Colonic mucosa (tissue), 4 donors: Measurements from ENCODE around the gene DAAM2. TPM values are rescaled to one million over a fixed set of nuclear protein-coding genes. Genes with fewer than 3 reads are reported as not detected.

ENCODE experiments used
- DNase-seq: peaks from one replicate; pipeline ENCODE4 v3.0.0-alpha.2; 2020
- H3K27ac ChIP-seq: fragments of 200-600 bp; one replicate; pipeline ENCODE4 v1.8.0; 2021
- H3K27me3 ChIP-seq: fragments of 200-600 bp; one replicate; pipeline ENCODE4 v1.8.0; 2021
- H3K36me3 ChIP-seq: fragments of 200-600 bp; one replicate; pipeline ENCODE4 v1.8.0; 2021
- H3K4me1 ChIP-seq: fragments of 200-600 bp; one replicate; pipeline ENCODE4 v1.8.0; 2021; ENCODE audit warnings: mild to moderate bottlenecking
- H3K4me3 ChIP-seq: fragments of 200-600 bp; one replicate; pipeline ENCODE4 v1.8.0; 2021
- H3K9ac ChIP-seq, 2 donors: one replicate each; pipeline ENCODE4 v1.7.0; 2013; ENCODE audit warnings: control low read depth in 2 of 2, low read depth in 2 of 2, low read length in 2 of 2
- H3K9me3 ChIP-seq: fragments of 200-600 bp; one replicate; pipeline ENCODE4 v1.8.0; 2021
- CTCF ChIP-seq: fragments of 200-600 bp; IDR thresholded peaks from one replicate; pipeline ENCODE4 v1.8.0; 2022; ENCODE audit warnings: antibody characterized with exemption, mild to moderate bottlenecking
- intact Hi-C: fragments of 100-400 bp; cut with DNase I; formaldehyde crosslinking; loops from one replicate; pipeline ENCODE4 v1.14.1; 2022
- total RNA-seq, 2 donors: library from RNA; stranded (reverse); fragmentation: NEBNext Ultra II Directional in 1 of 2; extraction: Animal tissue kit (Norgen Biotek cat#: 25700) in 1 of 2; gene quantifications; one replicate each; pipeline ENCODE4 v1.2.1, GENCODE V29; 2021
- donor health status: healthy.
- donor health status: DM: no; HTN: no; CAD: no.
- donor health status: DM: no; HTN: no; CAD: no.

The DAAM2 gene
- total RNA-seq, 2 donors from 2014 or later: 3.6 to 6.9 TPM

- Histone ChIP-seq H3K9me3 (no peaks in the 10 kb centered on the region), H3K4me3 (no peak overlapping the region), H3K36me3 (no peaks in the 10 kb centered on the region), H3K27me3 (peaks cover 3% of the 10 kb centered on the region), H3K27ac (no peak overlapping the region), H3K9ac (no peak overlapping the region), H3K4me1 (no peaks in the 10 kb centered on the region)
- intact Hi-C loops: no loop called here
- no peak for TF ChIP-seq CTCF
- no peak for DNase-seq
These were observed 4.9 kb upstream of the DAAM2 start for GRCh38 chr6:39787322-39787721.

- no peaks in the 10 kb centered on the region for H3K36me3 ChIP-seq
- intact Hi-C loops: no loop called here
- TF ChIP-seq CTCF: no peak
These were observed 1.4 kb upstream of the DAAM2 start for GRCh38 chr6:39790772-39791171.

DNA sequence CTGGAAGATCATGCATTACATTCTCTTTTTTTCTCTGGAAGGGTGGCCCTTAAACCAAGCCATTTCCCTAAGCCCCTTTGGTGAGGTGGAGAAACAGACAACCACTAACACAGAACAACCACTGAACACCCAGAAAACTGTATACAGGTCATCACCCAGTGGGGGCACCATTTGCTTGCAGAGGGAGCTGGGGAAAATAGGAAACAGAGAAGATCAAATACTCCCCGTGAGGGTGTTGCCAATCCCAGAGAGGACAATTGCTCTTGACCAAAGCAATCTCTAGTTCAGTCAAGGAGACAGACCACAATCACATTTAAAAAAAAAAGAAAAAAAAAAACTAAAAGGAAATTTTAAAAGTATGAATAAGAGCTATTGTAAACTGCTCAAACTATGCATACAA is 865 bp upstream of the DAAM2 start:
- Histone ChIP-seq H3K27ac (no peak overlapping the region), H3K9me3 (no peaks in the 10 kb centered on the region), H3K9ac (no peak overlapping the region), H3K27me3 (peaks cover 4% of the 10 kb centered on the region), H3K36me3 (no peaks in the 10 kb centered on the region), H3K4me1 (no peaks in the 10 kb centered on the region), H3K4me3 (no peak overlapping the region)
- no peak for DNase-seq
- TF ChIP-seq CTCF: no peak
- intact Hi-C loops: no loop called here

More at GRCh38 chr6:39790772-39791171, 1.4 kb upstream of the DAAM2 start:
- no peak overlapping the region for H3K9ac ChIP-seq
- no peak for DNase-seq
- no peaks in the 10 kb centered on the region for H3K4me1 ChIP-seq
- no peak overlapping the region for H3K4me3 ChIP-seq
- peaks cover 4% of the 10 kb centered on the region for H3K27me3 ChIP-seq
- no peaks in the 10 kb centered on the region for H3K9me3 ChIP-seq
- H3K27ac ChIP-seq: no peak overlapping the region

DNA sequence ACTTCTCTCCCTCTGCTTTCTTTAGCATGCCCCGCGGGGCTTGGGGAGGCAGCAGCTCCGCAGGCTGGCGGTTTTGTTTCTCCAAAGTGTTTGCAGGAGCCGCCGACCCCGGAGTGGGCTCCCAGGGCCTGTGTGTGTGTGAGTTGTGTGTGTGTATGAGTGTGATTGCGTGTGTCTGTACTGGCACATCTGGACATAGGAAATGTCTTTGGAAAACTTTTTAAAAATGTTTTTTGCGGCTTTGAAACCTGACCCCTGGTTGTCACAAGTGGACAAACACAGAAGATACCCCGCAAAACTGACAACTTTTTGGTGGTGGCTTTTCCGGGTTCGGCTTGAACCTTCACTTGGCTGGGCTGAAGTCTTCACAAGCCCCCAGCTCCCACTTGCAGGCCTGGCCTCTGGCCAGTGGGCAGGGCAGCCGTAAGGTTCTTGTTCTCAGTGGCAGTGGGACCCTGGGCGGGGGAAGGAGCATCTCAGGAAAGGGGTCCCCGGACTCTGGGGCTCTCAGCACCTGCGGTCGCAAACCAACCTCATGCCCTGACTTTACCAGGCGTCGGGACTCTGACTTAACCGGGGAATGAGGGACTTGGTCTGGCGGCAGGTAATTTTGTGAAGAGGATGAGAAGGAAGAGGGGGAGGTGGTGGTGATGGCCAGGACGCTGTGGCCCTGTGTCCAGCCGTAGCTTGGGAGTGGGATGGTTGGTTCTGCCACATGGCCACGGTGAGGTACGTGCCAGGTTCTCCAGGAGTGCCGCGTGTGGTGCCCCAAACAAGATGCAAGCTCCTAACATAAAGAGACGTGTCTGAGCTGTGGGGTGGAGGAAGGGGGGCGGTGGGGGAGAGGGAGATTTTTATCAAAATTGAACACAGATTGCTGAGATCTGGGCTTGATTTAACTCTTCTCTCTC is 619 bp downstream of the DAAM2 start:
- no peak for DNase-seq
- intact Hi-C loops: no loop called here
- Histone ChIP-seq H3K4me3 (peak overlapping the region; percentile 42), H3K36me3 (no peaks in the 10 kb centered on the region), H3K4me1 (no peaks in the 10 kb centered on the region), H3K9ac (peak overlapping the region; percentile 41 to 59), H3K9me3 (no peaks in the 10 kb centered on the region), H3K27ac (peak overlapping the region; percentile 49), H3K27me3 (peaks cover 4% of the 10 kb centered on the region)
- TF ChIP-seq CTCF: no peak

DNA sequence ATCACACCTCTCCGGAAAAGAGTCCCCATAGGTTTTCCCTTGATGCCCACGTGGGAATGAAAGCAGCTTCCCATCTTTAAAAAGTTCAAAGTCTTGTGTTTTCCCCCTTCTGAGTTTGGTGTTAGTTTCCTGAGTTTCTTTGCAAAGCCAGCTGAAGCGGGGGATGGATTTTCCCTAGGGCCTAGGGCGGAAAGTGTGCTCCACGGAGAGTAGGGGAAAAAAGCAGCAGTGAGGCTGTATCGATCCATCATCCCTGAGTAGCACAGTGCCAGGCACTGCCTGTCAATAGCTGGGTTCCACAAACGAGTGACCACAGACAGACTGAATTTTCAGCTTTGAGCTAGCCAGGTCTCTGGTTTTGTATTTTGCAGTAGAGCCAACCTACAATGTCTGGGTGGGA is 1.3 kb downstream of the DAAM2 start:
- Histone ChIP-seq H3K4me1 (no peaks in the 10 kb centered on the region), H3K4me3 (peak overlapping the region; percentile 42)
- intact Hi-C loops: no loop called here

More for the DNA sequence above, 1.3 kb downstream of the DAAM2 start:
- H3K9ac ChIP-seq: peak overlapping the region; percentile 37 to 51
- DNase-seq: no peak
- peak overlapping the region; percentile 22 for H3K27ac ChIP-seq
- H3K36me3 ChIP-seq: no peaks in the 10 kb centered on the region
- H3K9me3 ChIP-seq: no peaks in the 10 kb centered on the region
- H3K27me3 ChIP-seq: peaks cover 4% of the 10 kb centered on the region
- TF ChIP-seq CTCF: no peak
